ENCODE results near the gene TLR7.

DNA sequence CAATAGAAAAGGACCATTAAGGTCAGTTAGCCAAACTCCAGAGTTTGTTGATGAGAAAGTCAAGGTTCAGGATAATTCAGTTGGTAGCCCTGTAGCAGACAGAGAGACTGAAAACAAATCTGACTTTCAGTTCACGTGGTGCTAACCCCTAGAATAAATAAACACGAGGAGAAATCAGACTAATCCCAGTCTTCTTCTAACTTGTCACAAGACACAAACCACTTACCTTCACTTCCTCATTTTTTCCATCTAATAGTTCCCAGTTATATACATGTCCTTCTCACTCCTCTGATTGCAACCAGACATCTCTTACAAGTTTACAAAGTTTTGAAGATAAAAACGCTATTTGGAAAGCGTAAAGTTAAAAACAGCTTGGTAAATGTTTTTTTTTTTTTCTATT, 7.7 kb downstream of the TLR7 start:
- TF ChIP-seq, protein P1, sequence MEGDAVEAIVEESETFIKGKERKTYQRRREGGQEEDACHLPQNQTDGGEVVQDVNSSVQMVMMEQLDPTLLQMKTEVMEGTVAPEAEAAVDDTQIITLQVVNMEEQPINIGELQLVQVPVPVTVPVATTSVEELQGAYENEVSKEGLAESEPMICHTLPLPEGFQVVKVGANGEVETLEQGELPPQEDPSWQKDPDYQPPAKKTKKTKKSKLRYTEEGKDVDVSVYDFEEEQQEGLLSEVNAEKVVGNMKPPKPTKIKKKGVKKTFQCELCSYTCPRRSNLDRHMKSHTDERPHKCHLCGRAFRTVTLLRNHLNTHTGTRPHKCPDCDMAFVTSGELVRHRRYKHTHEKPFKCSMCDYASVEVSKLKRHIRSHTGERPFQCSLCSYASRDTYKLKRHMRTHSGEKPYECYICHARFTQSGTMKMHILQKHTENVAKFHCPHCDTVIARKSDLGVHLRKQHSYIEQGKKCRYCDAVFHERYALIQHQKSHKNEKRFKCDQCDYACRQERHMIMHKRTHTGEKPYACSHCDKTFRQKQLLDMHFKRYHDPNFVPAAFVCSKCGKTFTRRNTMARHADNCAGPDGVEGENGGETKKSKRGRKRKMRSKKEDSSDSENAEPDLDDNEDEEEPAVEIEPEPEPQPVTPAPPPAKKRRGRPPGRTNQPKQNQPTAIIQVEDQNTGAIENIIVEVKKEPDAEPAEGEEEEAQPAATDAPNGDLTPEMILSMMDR (IDR thresholded peaks at IDR 0.05) = no peak
- no peak for TF ChIP-seq POLR2A (IDR thresholded peaks at IDR 0.05)

Measured in lower leg skin (tissue), 3 donors.